ENCODE data around the gene BTBD2. TPM values are rescaled to one million over a fixed set of nuclear protein-coding genes. Genes with fewer than 3 reads are reported as not detected.

Gene BTBD2
- total RNA-seq, 4 donors from 2014 or later, result 85.0 to 99.3 (median 94.9) TPM

GRCh38 chr19:1936430-1936829 is 79.1 kb downstream of the BTBD2 start:
- intact Hi-C loops (cut with DNase I; ENCODE audit: low total_unique reads), result no loop called here
- no peak overlapping the region for H3K4me3 ChIP-seq (ENCODE audit: low read depth, poor library complexity, severe bottlenecking)
- 83 to 85% methylated on average over 3 of the region's 3 CpGs for WGBS, 2 donors

DNA sequence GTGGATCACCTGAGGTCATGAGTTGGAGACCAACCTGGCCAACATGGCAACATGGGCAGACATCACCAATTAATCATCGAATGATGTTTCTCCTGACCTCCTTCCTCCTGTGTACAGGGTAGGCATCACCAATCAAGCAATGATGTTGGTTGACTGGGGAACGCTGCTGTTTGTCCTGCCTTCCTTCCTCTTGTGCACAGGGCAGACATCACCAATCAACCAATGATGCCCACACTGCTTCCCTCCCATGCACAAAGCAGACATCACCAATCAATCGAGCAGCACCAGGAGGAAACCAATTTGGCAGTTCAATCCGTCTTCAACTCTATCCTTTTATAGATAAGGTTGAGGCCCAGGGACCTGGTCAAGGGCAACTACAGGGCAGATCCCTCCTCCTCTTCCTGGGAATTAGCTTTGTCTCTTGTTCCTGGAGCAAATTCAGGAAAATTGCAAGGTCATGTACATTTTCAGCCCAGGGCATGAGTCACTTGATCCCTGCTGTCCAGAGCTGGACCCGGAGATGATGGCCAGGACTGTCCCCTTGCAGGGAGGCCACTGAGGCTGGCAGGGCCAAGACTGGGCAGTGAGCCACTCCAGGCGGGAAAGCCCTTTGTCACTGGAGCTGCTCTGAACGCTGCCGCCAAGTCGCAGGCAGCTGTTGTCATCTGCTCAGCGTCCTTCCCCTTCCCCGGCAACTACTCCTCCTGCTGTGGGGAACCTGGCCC is 79.9 kb downstream of the BTBD2 start:
- 59 to 71% methylated on average over 5 to 11 of the region's 11 CpGs for whole genome bisulfite sequencing, 2 donors
- no peak for DNase-seq (ENCODE audit: low spot score in 2 of 2)
- no peak for TF ChIP-seq POLR2A (IDR thresholded peaks at IDR 0.05)
- TF ChIP-seq, protein P1, sequence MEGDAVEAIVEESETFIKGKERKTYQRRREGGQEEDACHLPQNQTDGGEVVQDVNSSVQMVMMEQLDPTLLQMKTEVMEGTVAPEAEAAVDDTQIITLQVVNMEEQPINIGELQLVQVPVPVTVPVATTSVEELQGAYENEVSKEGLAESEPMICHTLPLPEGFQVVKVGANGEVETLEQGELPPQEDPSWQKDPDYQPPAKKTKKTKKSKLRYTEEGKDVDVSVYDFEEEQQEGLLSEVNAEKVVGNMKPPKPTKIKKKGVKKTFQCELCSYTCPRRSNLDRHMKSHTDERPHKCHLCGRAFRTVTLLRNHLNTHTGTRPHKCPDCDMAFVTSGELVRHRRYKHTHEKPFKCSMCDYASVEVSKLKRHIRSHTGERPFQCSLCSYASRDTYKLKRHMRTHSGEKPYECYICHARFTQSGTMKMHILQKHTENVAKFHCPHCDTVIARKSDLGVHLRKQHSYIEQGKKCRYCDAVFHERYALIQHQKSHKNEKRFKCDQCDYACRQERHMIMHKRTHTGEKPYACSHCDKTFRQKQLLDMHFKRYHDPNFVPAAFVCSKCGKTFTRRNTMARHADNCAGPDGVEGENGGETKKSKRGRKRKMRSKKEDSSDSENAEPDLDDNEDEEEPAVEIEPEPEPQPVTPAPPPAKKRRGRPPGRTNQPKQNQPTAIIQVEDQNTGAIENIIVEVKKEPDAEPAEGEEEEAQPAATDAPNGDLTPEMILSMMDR (IDR thresholded peaks at IDR 0.05), result no peak
- intact Hi-C loops (cut with DNase I; ENCODE audit: low total_unique reads), result no loop called here
- no peak overlapping the region for H3K4me3 ChIP-seq (ENCODE audit: low read depth, poor library complexity, severe bottlenecking)

More at GRCh38 chr19:1936430-1936829, 79.1 kb downstream of the BTBD2 start:
- TF ChIP-seq POLR2A (IDR thresholded peaks at IDR 0.05), result no peak
- TF ChIP-seq, protein P1 (IDR thresholded peaks at IDR 0.05), result no peak
- no peak for DNase-seq (ENCODE audit: low spot score in 2 of 2)

Other genes starting within 250 kb of the BTBD2 start
- 1 to 10 TPM in 1 of 4 donors, under 1 TPM in 3; 0.30 to 1.2 (median 0.66) TPM for gene ATP8B3, start 203.4 kb downstream of the BTBD2 start, total RNA-seq
- gene REXO1, start 167.2 kb downstream of the BTBD2 start, total RNA-seq, result 10 to 100 TPM; 32.9 to 51.1 (median 41.2) TPM
- 10 to 100 TPM in 3 of 4 donors, 1 to 10 TPM in 1; 9.0 to 16.2 (median 13.5) TPM for gene KLF16, start 152.1 kb downstream of the BTBD2 start, total RNA-seq
- 100 to 1,000 TPM; 154 to 201 (median 186) TPM for gene ABHD17A, start 130.2 kb downstream of the BTBD2 start, total RNA-seq
- gene ADAT3, start 110.3 kb downstream of the BTBD2 start, total RNA-seq, result 10 to 100 TPM; 20.1 to 27.3 (median 25.7) TPM
- 100 to 1,000 TPM; 108 to 119 (median 113) TPM for gene SCAMP4, start 110.3 kb downstream of the BTBD2 start, total RNA-seq
- gene CSNK1G2, start 74.5 kb downstream of the BTBD2 start, total RNA-seq, result 10 to 100 TPM; 58.8 to 76.9 (median 63.1) TPM
- 100 to 1,000 TPM; 224 to 367 (median 251) TPM for gene MKNK2, start 35.5 kb upstream of the BTBD2 start, total RNA-seq
- 10 to 100 TPM; 26.4 to 46.0 (median 34.5) TPM for gene MOB3A, start 80.6 kb upstream of the BTBD2 start, total RNA-seq
- 1 to 10 TPM in 3 of 4 donors, under 1 TPM in 1; 0.25 to 8.8 (median 4.3) TPM for gene IZUMO4, start 81.2 kb upstream of the BTBD2 start, total RNA-seq
- gene AP3D1, start 135.9 kb upstream of the BTBD2 start, total RNA-seq, result 10 to 100 TPM; 46.5 to 84.7 (median 71.8) TPM
- gene DOT1L, start 148.2 kb upstream of the BTBD2 start, total RNA-seq, result 10 to 100 TPM; 17.5 to 31.3 (median 20.7) TPM
- gene PLEKHJ1, start 220.6 kb upstream of the BTBD2 start, total RNA-seq, result 10 to 100 TPM; 52.2 to 80.5 (median 70.0) TPM
- gene SF3A2, start 221.1 kb upstream of the BTBD2 start, total RNA-seq, result 10 to 100 TPM; 35.6 to 85.6 (median 47.8) TPM
- gene AMH, start 233.6 kb upstream of the BTBD2 start, total RNA-seq, result 1 to 10 TPM in 3 of 4 donors, under 1 TPM in 1; 0.13 to 1.3 (median 1.2) TPM
- gene JSRP1, start 240.7 kb upstream of the BTBD2 start, total RNA-seq, result not detected

Data from lower leg skin (tissue), 4 donors.